ENCODE results near the gene CCNJL. TPM values are rescaled to one million over a fixed set of nuclear protein-coding genes. Genes with fewer than 3 reads are reported as not detected.

The CCNJL gene
- total RNA-seq, 1 donor from 2014 or later, result 5.6 TPM

- Histone ChIP-seq H3K27me3 (no peaks in the 10 kb centered on the region), H3K4me3 (no peak overlapping the region), H3K36me3 (no peaks in the 10 kb centered on the region), H3K27ac (no peak overlapping the region), H3K4me1 (peaks cover 21% of the 10 kb centered on the region), H3K9me3 (no peaks in the 10 kb centered on the region)
- intact Hi-C loops (cut with DNase I), result no loop called here
- TF ChIP-seq CTCF (IDR thresholded peaks at IDR 0.05) (no peak), POLR2AphosphoS5 (IDR thresholded peaks at IDR 0.05; ENCODE audit: insufficient read depth in 1 of 2, low read depth in 1 of 2) (no peak), POLR2A (IDR thresholded peaks at IDR 0.05) (no peak)
- no peak for DNase-seq (ENCODE audit: extremely low spot score in 2 of 2)
Observed at GRCh38 chr5:160353379-160353778, 41.0 kb upstream of the CCNJL start.

GRCh38 chr5:160352308-160352707 is 39.9 kb upstream of the CCNJL start:
- Histone ChIP-seq H3K9me3 (no peaks in the 10 kb centered on the region), H3K27ac (no peak overlapping the region), H3K4me3 (no peak overlapping the region), H3K4me1 (peaks cover 12% of the 10 kb centered on the region), H3K36me3 (no peaks in the 10 kb centered on the region), H3K27me3 (no peaks in the 10 kb centered on the region)
- intact Hi-C loops (cut with DNase I), result no loop called here
- no peak for TF ChIP-seq CTCF (IDR thresholded peaks at IDR 0.05)
- no peak for TF ChIP-seq POLR2AphosphoS5 (IDR thresholded peaks at IDR 0.05; ENCODE audit: insufficient read depth in 1 of 2, low read depth in 1 of 2)
- no peak for TF ChIP-seq POLR2A (IDR thresholded peaks at IDR 0.05)
- DNase-seq (ENCODE audit: extremely low spot score in 2 of 2), result no peak

DNA sequence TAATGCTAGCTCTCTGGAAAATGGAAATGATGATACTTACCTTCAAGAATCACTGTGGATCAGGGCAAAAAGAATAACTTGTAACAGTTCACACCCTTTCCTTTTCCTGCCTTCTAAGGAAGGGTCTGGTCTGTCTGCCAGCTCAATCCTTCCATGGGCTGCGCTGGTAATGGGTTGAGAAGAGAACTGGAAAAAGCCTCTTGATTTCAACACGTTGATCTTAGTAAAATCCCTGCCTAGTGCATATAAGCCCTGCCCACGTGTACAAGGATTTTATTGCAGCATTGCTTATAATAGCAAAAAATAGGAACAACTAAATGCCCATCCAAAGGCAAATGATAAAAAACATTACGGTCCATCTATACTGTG is 37.6 kb upstream of the CCNJL start:
- Histone ChIP-seq H3K9me3 (no peaks in the 10 kb centered on the region), H3K36me3 (no peaks in the 10 kb centered on the region), H3K4me3 (no peak overlapping the region), H3K27me3 (no peaks in the 10 kb centered on the region), H3K27ac (no peak overlapping the region), H3K4me1 (no peaks in the 10 kb centered on the region)
- no peak for DNase-seq (ENCODE audit: extremely low spot score in 2 of 2)
- no peak for TF ChIP-seq POLR2AphosphoS5 (IDR thresholded peaks at IDR 0.05; ENCODE audit: insufficient read depth in 1 of 2, low read depth in 1 of 2)
- TF ChIP-seq POLR2A (IDR thresholded peaks at IDR 0.05), result no peak
- no peak for TF ChIP-seq CTCF (IDR thresholded peaks at IDR 0.05)
- intact Hi-C loops (cut with DNase I), result loop anchor here (5.0 kb wide), 1 partner anchor 328 kb away; no protein-coding TSS in a partner anchor

DNA sequence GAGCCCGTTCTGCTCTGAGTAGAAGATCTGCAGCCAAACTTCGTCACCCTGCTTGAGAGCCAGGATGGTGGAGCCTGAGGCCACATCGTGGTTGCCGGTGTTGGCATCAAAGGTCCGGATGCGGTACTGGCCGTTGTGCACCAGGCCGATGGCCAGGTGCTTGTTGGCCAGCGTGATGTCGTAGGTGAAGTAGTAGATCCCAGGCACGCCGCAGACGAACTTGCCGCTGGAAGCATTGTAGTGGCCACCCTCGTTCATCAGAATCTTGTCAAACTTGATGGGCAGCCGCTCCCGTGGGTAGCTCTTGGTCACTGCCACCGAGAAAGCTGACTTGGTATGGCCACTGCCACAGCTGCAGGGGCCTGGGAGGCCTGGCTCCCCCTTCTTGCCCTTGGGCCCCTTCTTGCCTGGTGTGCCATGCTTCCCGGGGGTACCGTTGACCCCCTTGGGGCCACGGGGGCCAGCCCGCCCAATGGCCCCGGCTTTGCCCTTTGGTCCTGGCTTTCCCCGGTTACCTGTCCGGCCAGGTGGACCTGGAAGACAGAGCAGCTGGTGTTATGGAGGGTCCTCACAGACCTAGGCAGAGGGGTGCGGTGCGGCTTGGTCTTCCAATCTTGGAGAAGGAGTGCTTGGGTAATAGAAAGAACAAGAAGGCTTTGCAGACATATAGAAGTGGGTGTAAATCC is 37.0 kb upstream of the CCNJL start:
- H3K27me3 ChIP-seq, result no peaks in the 10 kb centered on the region
- DNase-seq (ENCODE audit: extremely low spot score in 2 of 2), result no peak
- TF ChIP-seq POLR2A (IDR thresholded peaks at IDR 0.05) (no peak), CTCF (IDR thresholded peaks at IDR 0.05) (no peak), POLR2AphosphoS5 (IDR thresholded peaks at IDR 0.05; ENCODE audit: insufficient read depth in 1 of 2, low read depth in 1 of 2) (no peak)
- H3K9me3 ChIP-seq, result no peaks in the 10 kb centered on the region
- intact Hi-C loops (cut with DNase I), result loop anchor here (5.0 kb wide), 1 partner anchor 327 kb away; no protein-coding TSS in a partner anchor
- no peaks in the 10 kb centered on the region for H3K36me3 ChIP-seq
- H3K4me3 ChIP-seq, result no peak overlapping the region
- no peak overlapping the region for H3K27ac ChIP-seq
- H3K4me1 ChIP-seq, result no peaks in the 10 kb centered on the region

- H3K4me1 ChIP-seq, result no peaks in the 10 kb centered on the region
- intact Hi-C loops (cut with DNase I), result loop anchor here (5.0 kb wide), 1 partner anchor 326 kb away; no protein-coding TSS in a partner anchor
- H3K9me3 ChIP-seq, result no peaks in the 10 kb centered on the region
- TF ChIP-seq POLR2AphosphoS5 (IDR thresholded peaks at IDR 0.05; ENCODE audit: insufficient read depth in 1 of 2, low read depth in 1 of 2) (no peak), POLR2A (IDR thresholded peaks at IDR 0.05) (no peak), CTCF (IDR thresholded peaks at IDR 0.05) (no peak)
- no peak overlapping the region for H3K27ac ChIP-seq
- no peak overlapping the region for H3K4me3 ChIP-seq
- H3K36me3 ChIP-seq, result no peaks in the 10 kb centered on the region
- DNase-seq (ENCODE audit: extremely low spot score in 2 of 2), result no peak
- no peaks in the 10 kb centered on the region for H3K27me3 ChIP-seq
Observed at GRCh38 chr5:160348080-160348479, 35.7 kb upstream of the CCNJL start.

Measured in vagina (tissue), 2 donors.